SK-N-SH treated with all-trans-retinoic acid at 6 μM for 48 hours (cell line): ENCODE results near the gene WWTR1.

Experiments
- ATAC-seq: fragments of 200-7000 bp; cut with Tn5 transposase; 3 replicates; pipeline ENCODE4 v1.9.1; 2020; ENCODE audit warnings: mild to moderate bottlenecking, moderate library complexity
- ARNTL ChIP-seq: fragments of 450-650 bp; formaldehyde crosslinking; IDR thresholded peaks from 2 replicates; pipeline ENCODE4 v1.5.0; 2020; ENCODE audit warnings: low read depth, mild to moderate bottlenecking, moderate library complexity, borderline replicate concordance
- BACH2 ChIP-seq: fragments of 250-450 bp; sonication (Bioruptor Pico); IDR thresholded peaks from 2 replicates; pipeline ENCODE4 v1.9.0; 2021; ENCODE audit warnings: mild to moderate bottlenecking, borderline replicate concordance
- CREB5 ChIP-seq: fragments of 250-450 bp; sonication (Bioruptor Pico); IDR thresholded peaks from 2 replicates; pipeline ENCODE4 v1.5.1; 2020; ENCODE audit warnings: low read depth, mild to moderate bottlenecking, moderate library complexity
- CSDC2 ChIP-seq: fragments of 250-450 bp; sonication (Bioruptor Pico); IDR thresholded peaks from 2 replicates; pipeline ENCODE4 v1.5.0; 2020; ENCODE audit warnings: mild to moderate bottlenecking, moderate library complexity
- CSRNP3 ChIP-seq: fragments of 250-450 bp; sonication (Bioruptor Pico); IDR thresholded peaks from 2 replicates; pipeline ENCODE4 v1.5.1; 2021; ENCODE audit warnings: mild to moderate bottlenecking, moderate library complexity
- ESRRG ChIP-seq: fragments of 250-450 bp; sonication (Bioruptor Pico); IDR thresholded peaks from 2 replicates; pipeline ENCODE4 v1.6.1; 2021; ENCODE audit warnings: mild to moderate bottlenecking
- GLIS3 ChIP-seq: fragments of 250-450 bp; sonication (Bioruptor Pico); IDR thresholded peaks from 2 replicates; pipeline ENCODE4 v1.5.0; 2020; ENCODE audit warnings: mild to moderate bottlenecking, moderate library complexity
- ISL1 ChIP-seq: fragments of 250-450 bp; sonication (Bioruptor Pico); IDR thresholded peaks from 2 replicates; pipeline ENCODE4 v2.1.2; 2022; ENCODE audit warnings: mild to moderate bottlenecking, moderate library complexity
- OSR1 ChIP-seq: fragments of 250-450 bp; sonication (Bioruptor Pico); IDR thresholded peaks from 2 replicates; pipeline ENCODE4 v1.8.0; 2022; ENCODE audit warnings: moderate library complexity, mild to moderate bottlenecking, inconsistent platforms
- PPARA ChIP-seq: fragments of 250-450 bp; sonication (Bioruptor Pico); IDR thresholded peaks from 2 replicates; pipeline ENCODE4 v1.5.0; 2020; ENCODE audit warnings: mild to moderate bottlenecking, borderline replicate concordance
- RARB ChIP-seq: fragments of 250-450 bp; sonication (Bioruptor Pico); IDR thresholded peaks from 2 replicates; pipeline ENCODE4 v1.8.0; 2021; ENCODE audit warnings: mild to moderate bottlenecking, moderate library complexity
- TCF4 ChIP-seq: fragments of 250-450 bp; sonication (Bioruptor Pico); IDR thresholded peaks from 2 replicates; pipeline ENCODE4 v1.8.0; 2021; ENCODE audit warnings: mild to moderate bottlenecking, moderate library complexity, borderline replicate concordance
- TOX ChIP-seq: fragments of 250-450 bp; sonication (Bioruptor Pico); IDR thresholded peaks from 2 replicates; pipeline ENCODE4 v1.8.0; 2021; ENCODE audit warnings: mild to moderate bottlenecking, moderate library complexity, borderline replicate concordance
- TSHZ2 ChIP-seq: fragments of 250-450 bp; sonication (Bioruptor Pico); IDR thresholded peaks from 2 replicates; pipeline ENCODE4 v1.5.0; 2020; ENCODE audit warnings: mild to moderate bottlenecking, moderate library complexity
- ZC3H10 ChIP-seq: fragments of 250-450 bp; sonication (Bioruptor Pico); IDR thresholded peaks from 2 replicates; pipeline ENCODE4 v1.5.1; 2021; ENCODE audit warnings: mild to moderate bottlenecking, moderate library complexity
- ZFP3 ChIP-seq: fragments of 250-450 bp; sonication (Bioruptor Pico); IDR thresholded peaks from 2 replicates; pipeline ENCODE4 v1.5.0; 2020; ENCODE audit warnings: mild to moderate bottlenecking, moderate library complexity
- ZNF565 ChIP-seq: fragments of 450-650 bp; formaldehyde crosslinking; conservative IDR thresholded peaks from 2 replicates; pipeline ENCODE4 v1.5.0; 2020; ENCODE audit warnings: low read depth, mild to moderate bottlenecking, moderate library complexity
- ZNF70 ChIP-seq: fragments of 450-650 bp; formaldehyde crosslinking; IDR thresholded peaks from 2 replicates; pipeline ENCODE4 v1.5.0; 2020; ENCODE audit warnings: mild to moderate bottlenecking, moderate library complexity
- ZNF8 ChIP-seq: fragments of 450-650 bp; formaldehyde crosslinking; IDR thresholded peaks from 2 replicates; pipeline ENCODE4 v1.5.0; 2020; ENCODE audit warnings: mild to moderate bottlenecking, moderate library complexity
- TF ChIP-seq, protein P1 (sequence below): fragments of 250-450 bp; sonication (Bioruptor Pico); IDR thresholded peaks from 2 replicates; pipeline ENCODE4 v1.8.0; 2021; ENCODE audit warnings: low read depth, mild to moderate bottlenecking, moderate library complexity, borderline replicate concordance
- TF ChIP-seq, protein P2 (sequence below): fragments of 250-450 bp; sonication (Bioruptor Pico); IDR thresholded peaks from 2 replicates; pipeline ENCODE4 v1.8.0; 2020; ENCODE audit warnings: mild to moderate bottlenecking, moderate library complexity, borderline replicate concordance

The WWTR1 gene

DNA sequence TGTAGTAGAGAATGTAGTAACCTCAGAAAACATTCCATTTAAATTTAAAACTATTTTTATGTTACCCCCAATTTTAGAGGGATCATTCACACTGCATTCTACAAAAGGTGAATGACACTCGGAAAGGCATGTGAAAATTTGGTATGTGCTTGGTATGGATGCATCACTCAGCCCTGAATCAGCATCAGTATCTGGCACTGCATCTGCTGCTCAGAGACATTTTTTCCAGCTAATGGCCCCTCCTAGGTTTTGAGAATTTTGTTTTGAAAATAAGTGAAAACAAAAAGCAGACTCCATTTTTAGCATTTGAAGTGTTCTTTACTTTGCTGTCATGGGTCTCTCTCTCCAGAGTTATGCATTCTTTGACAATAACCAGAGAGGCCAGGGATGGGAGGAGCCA is 15.6 kb upstream of the WWTR1 start:
- TF ChIP-seq ZNF70 (CRISPR knock-in tag), result no peak
- peak; percentile 19; the same call in 1 of the 2 replicates for TF ChIP-seq ISL1 (CRISPR knock-in tag)
- TF ChIP-seq ARNTL (CRISPR knock-in tag), result no peak
- TF ChIP-seq OSR1, result no peak

GRCh38 chr3:149670742-149671492 is 13.1 kb upstream of the WWTR1 start:
- no peak for ATAC-seq
- TF ChIP-seq ZNF565, result no peak
- no peak for TF ChIP-seq GLIS3
- TF ChIP-seq ZC3H10 (CRISPR knock-in tag), result no peak
- TF ChIP-seq ISL1 (CRISPR knock-in tag), result no peak
- no peak for TF ChIP-seq CSDC2 (CRISPR knock-in tag)
- no peak for TF ChIP-seq CREB5 (CRISPR knock-in tag)

More for the DNA sequence above, 15.6 kb upstream of the WWTR1 start:
- peak; percentile 83 for ATAC-seq

GRCh38 chr3:149667576-149667975 is 9.8 kb upstream of the WWTR1 start:
- ATAC-seq, result no peak
- no peak for TF ChIP-seq PPARA (CRISPR knock-in tag)
- no peak for TF ChIP-seq ZC3H10 (CRISPR knock-in tag)
- TF ChIP-seq RARB (CRISPR knock-in tag), result no peak
- TF ChIP-seq ESRRG, result no peak

- no peak for ATAC-seq
- TF ChIP-seq CREB5 (CRISPR knock-in tag), result no peak
- TF ChIP-seq TSHZ2 (CRISPR knock-in tag), result no peak
- TF ChIP-seq BACH2 (CRISPR knock-in tag), result no peak
- no peak for TF ChIP-seq GLIS3
- TF ChIP-seq OSR1, result no peak
- TF ChIP-seq ZNF565, result no peak
- no peak for TF ChIP-seq ZC3H10 (CRISPR knock-in tag)
- no peak for TF ChIP-seq CSRNP3 (CRISPR knock-in tag)
- no peak for TF ChIP-seq TCF4 (CRISPR knock-in tag)
- TF ChIP-seq ARNTL (CRISPR knock-in tag), result no peak
- no peak for TF ChIP-seq ISL1 (CRISPR knock-in tag)
- TF ChIP-seq, protein P1, sequence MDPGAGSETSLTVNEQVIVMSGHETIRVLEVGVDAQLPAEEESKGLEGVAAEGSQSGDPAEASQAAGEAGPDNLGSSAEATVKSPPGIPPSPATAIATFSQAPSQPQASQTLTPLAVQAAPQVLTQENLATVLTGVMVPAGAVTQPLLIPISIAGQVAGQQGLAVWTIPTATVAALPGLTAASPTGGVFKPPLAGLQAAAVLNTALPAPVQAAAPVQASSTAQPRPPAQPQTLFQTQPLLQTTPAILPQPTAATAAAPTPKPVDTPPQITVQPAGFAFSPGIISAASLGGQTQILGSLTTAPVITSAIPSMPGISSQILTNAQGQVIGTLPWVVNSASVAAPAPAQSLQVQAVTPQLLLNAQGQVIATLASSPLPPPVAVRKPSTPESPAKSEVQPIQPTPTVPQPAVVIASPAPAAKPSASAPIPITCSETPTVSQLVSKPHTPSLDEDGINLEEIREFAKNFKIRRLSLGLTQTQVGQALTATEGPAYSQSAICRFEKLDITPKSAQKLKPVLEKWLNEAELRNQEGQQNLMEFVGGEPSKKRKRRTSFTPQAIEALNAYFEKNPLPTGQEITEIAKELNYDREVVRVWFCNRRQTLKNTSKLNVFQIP (CRISPR knock-in tag), result no peak
- no peak for TF ChIP-seq ZFP3 (CRISPR knock-in tag)
- TF ChIP-seq TOX (CRISPR knock-in tag), result no peak
- TF ChIP-seq, protein P2, sequence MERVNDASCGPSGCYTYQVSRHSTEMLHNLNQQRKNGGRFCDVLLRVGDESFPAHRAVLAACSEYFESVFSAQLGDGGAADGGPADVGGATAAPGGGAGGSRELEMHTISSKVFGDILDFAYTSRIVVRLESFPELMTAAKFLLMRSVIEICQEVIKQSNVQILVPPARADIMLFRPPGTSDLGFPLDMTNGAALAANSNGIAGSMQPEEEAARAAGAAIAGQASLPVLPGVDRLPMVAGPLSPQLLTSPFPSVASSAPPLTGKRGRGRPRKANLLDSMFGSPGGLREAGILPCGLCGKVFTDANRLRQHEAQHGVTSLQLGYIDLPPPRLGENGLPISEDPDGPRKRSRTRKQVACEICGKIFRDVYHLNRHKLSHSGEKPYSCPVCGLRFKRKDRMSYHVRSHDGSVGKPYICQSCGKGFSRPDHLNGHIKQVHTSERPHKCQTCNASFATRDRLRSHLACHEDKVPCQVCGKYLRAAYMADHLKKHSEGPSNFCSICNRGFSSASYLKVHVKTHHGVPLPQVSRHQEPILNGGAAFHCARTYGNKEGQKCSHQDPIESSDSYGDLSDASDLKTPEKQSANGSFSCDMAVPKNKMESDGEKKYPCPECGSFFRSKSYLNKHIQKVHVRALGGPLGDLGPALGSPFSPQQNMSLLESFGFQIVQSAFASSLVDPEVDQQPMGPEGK (CRISPR knock-in tag), result no peak
- TF ChIP-seq PPARA (CRISPR knock-in tag), result no peak
- no peak for TF ChIP-seq ESRRG
- TF ChIP-seq ZNF8 (CRISPR knock-in tag), result no peak
- no peak for TF ChIP-seq ZNF70 (CRISPR knock-in tag)
Measured at GRCh38 chr3:149663966-149664365, 6.1 kb upstream of the WWTR1 start.
